ES-I3 (cell line): ENCODE results near the gene CDAN1.

Experiments used
- H3K36me3 ChIP-seq: 2 replicates; pipeline ENCODE4 v1.6.1; 2013; ENCODE audit warnings: mild to moderate bottlenecking, low read length, control low read depth, moderate library complexity; ENCODE audit not compliant: insufficient read depth
- H3K4me1 ChIP-seq: 2 replicates; pipeline ENCODE4 v1.6.1; 2013; ENCODE audit warnings: mild to moderate bottlenecking, control low read depth, low read length; ENCODE audit not compliant: insufficient read depth
- H3K9ac ChIP-seq: 2 replicates; pipeline ENCODE4 v1.6.1; 2013; ENCODE audit warnings: low read depth, mild to moderate bottlenecking, low read length, moderate library complexity
- H3K9me3 ChIP-seq: 2 replicates; pipeline ENCODE4 v1.6.1; 2013; ENCODE audit warnings: mild to moderate bottlenecking, low read length, moderate library complexity; ENCODE audit not compliant: control insufficient read depth, insufficient read depth

The CDAN1 gene

DNA sequence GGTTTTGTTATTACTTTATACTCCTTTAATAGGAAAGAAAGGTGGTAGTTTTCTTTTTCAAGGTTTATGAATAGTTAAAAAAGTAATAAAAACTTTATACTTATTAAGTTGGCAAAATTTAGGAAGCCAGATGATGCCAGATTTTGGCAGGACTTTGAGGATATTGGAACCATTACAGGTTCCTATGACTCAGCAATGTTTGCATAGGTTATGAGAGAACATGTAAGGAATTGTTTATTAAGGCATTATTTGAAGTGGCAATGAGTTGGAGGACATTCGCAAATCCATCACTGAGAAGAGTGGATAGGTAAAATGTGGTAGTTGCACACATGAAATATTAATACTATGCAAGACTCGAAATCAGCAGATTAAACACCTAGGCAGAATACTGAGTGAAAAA is 29.9 kb downstream of the CDAN1 start:
- Histone ChIP-seq H3K36me3 (no peaks in the 10 kb centered on the region), H3K4me1 (no peaks in the 10 kb centered on the region), H3K9me3 (no peaks in the 10 kb centered on the region), H3K9ac (no peak overlapping the region)

DNA sequence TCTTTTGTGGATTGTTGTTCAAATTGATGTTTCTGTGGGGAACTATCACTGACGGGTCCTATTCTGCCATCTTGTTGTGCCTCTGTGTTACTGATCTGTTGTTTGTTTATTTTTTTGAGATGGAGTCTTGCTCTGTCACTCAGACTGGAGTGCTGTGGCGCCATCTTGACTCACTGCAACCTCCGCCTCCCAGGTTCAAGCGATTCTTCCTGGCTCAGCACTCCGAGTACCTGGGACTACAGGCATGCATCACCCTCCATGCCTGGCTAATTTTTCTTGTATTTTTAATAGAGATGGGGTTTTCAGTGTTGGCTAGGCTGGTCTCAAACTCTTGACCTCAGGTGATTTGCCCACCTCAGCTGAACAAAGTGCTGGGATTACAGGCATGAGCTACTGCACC is 31.6 kb downstream of the CDAN1 start:
- Histone ChIP-seq H3K36me3 (no peaks in the 10 kb centered on the region), H3K9ac (no peak overlapping the region), H3K4me1 (no peaks in the 10 kb centered on the region), H3K9me3 (no peaks in the 10 kb centered on the region)

DNA sequence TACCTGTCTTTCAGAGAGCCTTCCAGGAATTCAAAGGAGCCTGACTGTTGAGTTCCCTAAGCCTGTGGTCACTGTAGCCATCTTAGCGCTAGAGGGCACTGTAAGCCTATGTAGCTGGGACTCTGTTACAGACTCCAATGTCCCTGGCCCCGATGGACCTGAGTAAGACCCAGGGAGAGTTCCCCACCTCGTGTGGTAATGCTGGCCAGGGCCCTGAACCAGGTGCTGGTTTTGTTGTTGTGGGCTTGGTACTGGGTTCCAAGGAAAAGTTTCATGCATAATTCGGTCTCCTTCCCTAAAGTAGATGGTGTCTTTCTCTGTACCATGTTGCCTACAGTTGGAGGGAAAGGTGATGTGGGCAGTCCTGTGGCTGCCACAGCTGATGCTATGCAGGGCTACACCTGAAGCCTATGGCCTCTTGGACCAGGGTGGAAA is 32.4 kb downstream of the CDAN1 start:
- H3K36me3 ChIP-seq: no peaks in the 10 kb centered on the region
- no peaks in the 10 kb centered on the region for H3K4me1 ChIP-seq
- no peaks in the 10 kb centered on the region for H3K9me3 ChIP-seq
- no peak overlapping the region for H3K9ac ChIP-seq

DNA sequence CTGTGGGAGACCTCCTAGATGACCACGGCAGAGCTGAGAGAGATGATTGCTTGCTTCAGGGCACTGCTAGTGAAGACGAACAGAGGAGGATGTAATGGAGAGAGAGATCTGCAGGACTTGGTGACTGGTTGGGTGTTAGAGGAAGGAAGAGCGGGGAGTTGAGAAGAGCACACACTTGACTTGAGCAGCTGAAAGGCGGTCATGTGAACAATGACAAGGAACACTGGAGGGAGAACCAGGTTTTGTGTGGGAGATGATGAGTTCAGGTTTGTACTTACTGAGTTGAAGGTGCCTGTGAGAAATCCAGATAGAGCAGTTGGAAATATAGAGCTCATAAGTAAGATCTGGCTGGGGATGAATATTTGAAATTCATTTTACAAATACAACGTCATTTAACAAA is 40.3 kb downstream of the CDAN1 start:
- Histone ChIP-seq H3K9ac (no peak overlapping the region), H3K36me3 (no peaks in the 10 kb centered on the region; the same call in 1 of the 2 replicates), H3K9me3 (no peaks in the 10 kb centered on the region), H3K4me1 (no peaks in the 10 kb centered on the region)

DNA sequence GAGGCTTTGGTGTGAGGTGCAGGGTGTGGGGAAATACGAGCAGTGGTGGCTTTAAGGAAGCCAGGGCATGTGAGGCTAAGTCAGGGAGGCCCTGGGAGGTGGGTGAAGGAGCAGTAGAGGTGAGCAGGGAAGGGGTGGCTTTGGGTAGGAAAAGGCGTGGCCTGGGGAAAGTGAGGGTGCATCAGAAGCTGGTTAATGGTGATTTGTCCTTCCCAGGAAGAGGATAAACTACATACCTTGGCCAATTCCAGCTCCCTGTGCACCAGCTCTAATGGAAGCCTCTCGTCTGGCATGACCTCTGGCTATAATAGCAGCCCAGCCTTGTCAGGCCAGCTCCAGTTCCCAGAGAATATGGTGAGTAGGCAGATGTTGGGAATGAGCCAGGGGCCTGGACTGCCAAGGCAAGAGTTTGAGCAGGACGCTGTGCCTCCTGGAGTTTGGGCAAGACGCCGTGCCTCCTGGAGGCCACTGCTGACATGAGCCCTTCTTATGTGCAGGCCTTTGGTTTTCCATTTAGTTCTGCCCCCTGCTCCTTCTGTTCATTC is 41.3 kb downstream of the CDAN1 start:
- Histone ChIP-seq H3K36me3 (no peaks in the 10 kb centered on the region; the same call in 1 of the 2 replicates), H3K4me1 (no peaks in the 10 kb centered on the region), H3K9ac (no peak overlapping the region), H3K9me3 (no peaks in the 10 kb centered on the region)

DNA sequence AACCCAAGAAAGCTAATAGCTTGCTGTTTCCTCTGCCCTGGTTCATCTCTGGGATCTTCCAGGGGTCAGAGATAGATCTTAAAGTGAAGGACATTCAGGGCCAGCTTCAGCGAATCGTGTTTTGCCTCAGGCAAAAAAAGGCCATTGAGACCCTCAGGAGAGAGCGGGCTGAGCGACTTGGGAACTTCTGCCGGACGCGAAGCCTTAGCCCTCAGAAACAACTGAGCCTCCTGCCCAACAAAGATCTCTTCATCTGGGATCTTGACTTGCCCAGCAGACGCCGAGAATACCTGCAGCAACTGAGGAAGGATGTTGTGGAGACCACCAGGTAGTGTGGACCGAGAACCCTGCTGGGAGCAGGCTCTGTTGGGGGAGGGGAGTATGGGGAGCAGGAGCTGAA is 42.5 kb downstream of the CDAN1 start:
- H3K4me1 ChIP-seq: no peaks in the 10 kb centered on the region
- no peak overlapping the region for H3K9ac ChIP-seq
- no peaks in the 10 kb centered on the region for H3K9me3 ChIP-seq
- H3K36me3 ChIP-seq: no peaks in the 10 kb centered on the region; the same call in 1 of the 2 replicates

DNA sequence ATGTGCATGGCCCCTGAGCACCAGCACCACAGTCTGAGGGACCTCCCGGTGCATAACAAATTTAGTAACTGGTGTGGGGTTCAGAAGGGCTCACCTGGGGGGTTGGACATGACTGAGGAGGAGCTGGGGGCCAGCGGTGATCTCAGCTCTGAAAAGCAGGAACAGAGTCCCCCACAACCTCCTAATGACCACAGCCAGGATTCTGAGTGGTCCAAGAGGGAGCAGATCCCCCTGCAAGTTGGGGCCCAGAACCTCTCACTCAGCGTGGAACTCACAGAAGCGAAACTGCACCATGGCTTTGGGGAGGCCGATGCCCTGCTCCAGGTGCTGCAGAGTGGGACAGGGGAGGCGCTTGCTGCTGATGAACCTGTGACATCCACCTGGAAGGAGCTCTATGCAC is 43.0 kb downstream of the CDAN1 start:
- H3K36me3 ChIP-seq: no peaks in the 10 kb centered on the region; the same call in 1 of the 2 replicates
- no peaks in the 10 kb centered on the region for H3K4me1 ChIP-seq
- H3K9me3 ChIP-seq: no peaks in the 10 kb centered on the region
- no peak overlapping the region for H3K9ac ChIP-seq

DNA sequence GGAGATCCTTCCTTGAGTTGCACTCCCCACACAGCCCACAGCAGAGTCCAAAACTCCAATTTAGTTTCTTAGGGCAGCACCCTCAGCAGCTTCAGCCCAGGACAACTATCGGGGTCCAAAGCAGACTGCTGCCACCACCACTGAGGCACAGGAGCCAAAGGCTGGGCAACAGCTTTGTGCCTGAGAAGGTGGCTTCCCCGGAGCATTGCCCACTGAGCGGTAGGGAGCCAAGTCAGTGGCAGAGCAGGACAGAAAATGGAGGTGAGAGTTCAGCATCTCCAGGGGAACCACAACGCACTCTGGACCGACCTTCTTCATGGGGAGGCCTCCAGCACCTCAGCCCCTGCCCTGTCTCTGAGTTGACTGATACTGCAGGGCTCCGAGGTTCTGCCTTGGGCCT is 43.4 kb downstream of the CDAN1 start:
- Histone ChIP-seq H3K36me3 (no peaks in the 10 kb centered on the region; the same call in 1 of the 2 replicates), H3K4me1 (no peaks in the 10 kb centered on the region), H3K9me3 (no peaks in the 10 kb centered on the region), H3K9ac (no peak overlapping the region)

DNA sequence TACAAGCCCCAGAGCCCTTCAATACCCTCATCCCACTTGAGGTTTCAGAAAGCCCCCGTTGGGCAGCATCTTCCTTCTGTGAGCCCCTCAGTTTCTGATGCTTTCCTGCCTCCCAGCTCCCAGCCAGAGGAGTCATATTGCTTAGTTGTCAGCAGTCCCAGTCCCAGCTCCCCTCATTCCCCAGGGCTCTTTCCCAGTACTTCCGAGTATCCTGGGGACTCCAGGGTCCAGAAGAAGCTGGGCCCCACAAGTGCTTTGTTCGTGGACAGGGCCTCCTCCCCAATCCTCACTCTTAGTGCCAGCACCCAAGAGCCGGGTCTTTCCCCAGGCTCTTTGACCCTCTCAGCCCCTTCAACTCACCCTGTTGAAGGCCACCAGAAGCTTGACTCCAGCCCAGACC is 43.9 kb downstream of the CDAN1 start:
- Histone ChIP-seq H3K9ac (no peak overlapping the region), H3K36me3 (no peaks in the 10 kb centered on the region; the same call in 1 of the 2 replicates), H3K9me3 (no peaks in the 10 kb centered on the region), H3K4me1 (no peaks in the 10 kb centered on the region)

DNA sequence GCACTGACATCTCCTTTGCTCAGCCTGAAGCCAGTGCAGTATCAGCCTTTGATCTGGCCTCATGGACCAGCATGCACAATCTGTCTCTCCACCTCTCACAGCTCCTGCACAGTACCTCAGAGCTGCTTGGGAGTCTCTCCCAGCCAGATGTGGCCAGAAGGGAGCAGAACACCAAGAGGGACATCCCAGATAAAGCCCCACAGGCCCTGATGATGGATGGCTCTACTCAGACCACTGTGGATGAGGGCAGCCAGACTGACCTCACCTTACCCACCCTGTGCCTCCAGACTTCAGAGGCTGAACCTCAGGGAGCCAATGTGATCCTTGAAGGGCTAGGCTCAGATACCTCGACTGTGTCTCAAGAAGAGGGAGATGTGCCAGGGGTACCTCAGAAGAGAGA is 44.4 kb downstream of the CDAN1 start:
- H3K36me3 ChIP-seq: no peaks in the 10 kb centered on the region; the same call in 1 of the 2 replicates
- H3K9ac ChIP-seq: no peak overlapping the region
- H3K4me1 ChIP-seq: no peaks in the 10 kb centered on the region
- H3K9me3 ChIP-seq: no peaks in the 10 kb centered on the region

DNA sequence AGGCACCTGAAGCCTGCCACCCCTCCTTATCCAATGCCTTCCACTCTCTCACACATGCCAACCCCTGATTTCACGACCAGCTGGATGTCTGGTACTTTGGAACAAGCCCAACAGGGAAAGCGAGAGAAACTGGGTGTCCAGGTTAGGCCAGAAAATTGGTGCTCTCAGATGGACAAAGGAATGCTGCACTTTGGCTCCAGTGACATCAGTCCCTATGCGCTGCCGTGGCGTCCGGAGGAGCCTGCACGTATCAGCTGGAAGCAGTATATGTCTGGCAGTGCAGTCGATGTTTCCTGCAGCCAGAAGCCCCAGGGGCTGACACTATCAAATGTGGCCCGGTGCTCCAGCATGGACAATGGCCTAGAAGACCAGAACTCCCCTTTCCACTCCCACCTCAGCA is 45.2 kb downstream of the CDAN1 start:
- Histone ChIP-seq H3K36me3 (peaks cover 5% of the 10 kb centered on the region; the same call in 1 of the 2 replicates), H3K9me3 (no peaks in the 10 kb centered on the region), H3K4me1 (no peaks in the 10 kb centered on the region), H3K9ac (no peak overlapping the region)

DNA sequence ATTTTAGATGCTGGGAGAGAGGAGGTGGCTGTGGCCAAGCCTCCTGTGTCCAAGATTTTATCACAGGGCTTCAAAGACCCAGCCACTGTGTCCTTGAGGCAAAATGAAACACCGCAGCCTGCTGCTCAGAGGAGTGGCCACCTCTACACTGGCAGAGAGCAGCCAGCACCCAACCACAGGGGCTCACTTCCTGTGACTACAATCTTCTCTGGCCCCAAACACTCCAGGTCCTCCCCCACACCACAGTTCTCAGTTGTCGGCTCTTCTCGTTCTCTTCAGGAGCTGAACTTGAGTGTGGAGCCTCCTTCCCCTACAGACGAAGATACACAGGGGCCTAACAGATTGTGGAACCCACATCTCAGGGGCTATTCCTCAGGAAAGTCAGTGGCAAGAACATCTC is 45.6 kb downstream of the CDAN1 start:
- no peaks in the 10 kb centered on the region for H3K4me1 ChIP-seq
- no peaks in the 10 kb centered on the region for H3K9me3 ChIP-seq
- H3K9ac ChIP-seq: no peak overlapping the region
- H3K36me3 ChIP-seq: peaks cover 5% of the 10 kb centered on the region; the same call in 1 of the 2 replicates

DNA sequence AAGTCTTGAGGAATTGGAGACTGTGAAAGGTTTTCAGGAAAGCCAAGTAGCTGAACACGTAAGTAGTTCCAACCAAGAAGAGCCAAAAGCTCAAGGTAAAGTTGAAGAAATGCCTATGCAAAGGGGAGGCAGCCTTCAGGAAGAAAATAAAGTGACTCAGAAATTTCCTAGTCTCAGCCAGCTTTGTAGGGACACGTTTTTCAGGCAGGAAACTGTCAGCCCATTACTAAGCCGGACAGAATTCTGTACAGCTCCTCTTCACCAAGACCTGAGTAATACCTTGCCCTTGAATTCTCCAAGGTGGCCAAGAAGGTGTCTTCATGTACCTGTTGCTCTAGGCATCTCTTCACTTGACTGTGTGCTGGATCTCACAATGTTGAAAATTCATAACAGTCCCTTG is 48.6 kb downstream of the CDAN1 start:
- H3K4me1 ChIP-seq: no peaks in the 10 kb centered on the region
- H3K36me3 ChIP-seq: peaks cover 9% of the 10 kb centered on the region; the same call in 1 of the 2 replicates
- H3K9ac ChIP-seq: no peak overlapping the region
- no peaks in the 10 kb centered on the region for H3K9me3 ChIP-seq

DNA sequence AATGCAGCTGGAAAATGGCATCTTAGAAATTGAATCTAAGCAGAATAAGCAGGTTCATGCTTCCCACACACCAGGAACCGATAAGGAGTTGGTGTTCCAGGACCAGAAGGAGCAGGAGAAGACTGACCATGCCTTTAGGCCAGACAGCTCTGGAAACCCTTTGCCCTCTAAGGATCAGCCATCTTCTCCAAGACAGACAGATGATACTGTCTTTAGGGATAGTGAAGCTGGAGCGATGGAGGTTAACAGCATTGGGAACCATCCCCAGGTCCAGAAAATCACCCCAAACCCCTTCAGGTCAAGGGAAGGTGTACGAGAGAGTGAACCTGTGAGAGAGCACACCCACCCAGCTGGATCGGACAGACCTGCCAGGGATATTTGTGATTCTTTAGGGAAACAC is 49.2 kb downstream of the CDAN1 start:
- peaks cover 9% of the 10 kb centered on the region; the same call in 1 of the 2 replicates for H3K36me3 ChIP-seq
- no peaks in the 10 kb centered on the region for H3K4me1 ChIP-seq
- no peaks in the 10 kb centered on the region for H3K9me3 ChIP-seq
- H3K9ac ChIP-seq: no peak overlapping the region

DNA sequence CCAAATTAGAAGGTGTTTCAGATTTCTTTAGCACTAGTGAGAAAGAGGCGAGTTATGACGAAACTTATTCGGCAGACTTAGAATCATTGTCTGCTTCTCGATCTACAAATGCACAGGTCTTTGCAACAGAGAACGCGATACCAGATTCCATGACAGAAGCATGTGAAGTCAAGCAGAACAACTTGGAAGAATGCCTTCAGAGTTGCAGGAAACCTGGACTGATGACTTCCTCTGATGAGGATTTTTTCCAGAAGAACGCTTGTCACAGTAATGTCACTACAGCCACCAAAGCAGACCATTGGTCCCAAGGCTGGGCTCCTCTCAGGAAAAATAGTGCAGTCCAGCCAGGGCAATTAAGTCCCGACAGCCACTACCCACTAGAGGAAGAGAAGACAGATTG is 50.6 kb downstream of the CDAN1 start:
- H3K36me3 ChIP-seq: peaks cover 9% of the 10 kb centered on the region; the same call in 1 of the 2 replicates
- no peaks in the 10 kb centered on the region for H3K4me1 ChIP-seq
- H3K9ac ChIP-seq: no peak overlapping the region
- H3K9me3 ChIP-seq: no peaks in the 10 kb centered on the region
